ENCODE measurements around the gene CD83.

CD83 gene

GRCh38 chr6:14165091-14165490 is 47.5 kb downstream of the CD83 start:
- no peak for TF ChIP-seq CTCF (IDR thresholded peaks at IDR 0.05; ENCODE audit: low read depth, low read length)
- H3K4me3 ChIP-seq (ENCODE audit: low read depth, low read length), result no peak overlapping the region

GRCh38 chr6:14166839-14167238 is 49.3 kb downstream of the CD83 start:
- no peak overlapping the region for H3K4me3 ChIP-seq (ENCODE audit: low read depth, low read length)
- TF ChIP-seq CTCF (IDR thresholded peaks at IDR 0.05; ENCODE audit: low read depth, low read length), result no peak

- no peak overlapping the region for H3K4me3 ChIP-seq (ENCODE audit: low read depth, low read length)
- TF ChIP-seq CTCF (IDR thresholded peaks at IDR 0.05; ENCODE audit: low read depth, low read length), result no peak
Observed at GRCh38 chr6:14170128-14170527, 52.6 kb downstream of the CD83 start.

- no peak overlapping the region for H3K4me3 ChIP-seq (ENCODE audit: low read depth, low read length)
- TF ChIP-seq CTCF (IDR thresholded peaks at IDR 0.05; ENCODE audit: low read depth, low read length), result no peak
Observed at GRCh38 chr6:14172562-14172961, 55.0 kb downstream of the CD83 start.

- no peak for TF ChIP-seq CTCF (IDR thresholded peaks at IDR 0.05; ENCODE audit: low read depth, low read length)
- H3K4me3 ChIP-seq (ENCODE audit: low read depth, low read length), result no peak overlapping the region
Observed at GRCh38 chr6:14174226-14174625, 56.7 kb downstream of the CD83 start.

GRCh38 chr6:14174996-14175395 is 57.4 kb downstream of the CD83 start:
- no peak for TF ChIP-seq CTCF (IDR thresholded peaks at IDR 0.05; ENCODE audit: low read depth, low read length)

GRCh38 chr6:14176429-14176828 is 58.9 kb downstream of the CD83 start:
- no peak overlapping the region for H3K4me3 ChIP-seq (ENCODE audit: low read depth, low read length)
- TF ChIP-seq CTCF (IDR thresholded peaks at IDR 0.05; ENCODE audit: low read depth, low read length), result no peak

More at GRCh38 chr6:14174996-14175395, 57.4 kb downstream of the CD83 start:
- H3K4me3 ChIP-seq (ENCODE audit: low read depth, low read length), result no peak overlapping the region

Measured in WI38 (cell line).